Effector CD8-positive, alpha-beta T cell (primary cell): ENCODE results near the gene SH3PXD2B.

Experiments
- DNase-seq: peaks from one replicate; lab custom pipeline; 2025; lab: John Stamatoyannopoulos, UW

Gene SH3PXD2B

GRCh38 chr5:172436879-172437369, 17.4 kb downstream of the SH3PXD2B start:
- no peak for DNase-seq

GRCh38 chr5:172436078-172436878, 18.0 kb downstream of the SH3PXD2B start:
- no peak for DNase-seq

DNA sequence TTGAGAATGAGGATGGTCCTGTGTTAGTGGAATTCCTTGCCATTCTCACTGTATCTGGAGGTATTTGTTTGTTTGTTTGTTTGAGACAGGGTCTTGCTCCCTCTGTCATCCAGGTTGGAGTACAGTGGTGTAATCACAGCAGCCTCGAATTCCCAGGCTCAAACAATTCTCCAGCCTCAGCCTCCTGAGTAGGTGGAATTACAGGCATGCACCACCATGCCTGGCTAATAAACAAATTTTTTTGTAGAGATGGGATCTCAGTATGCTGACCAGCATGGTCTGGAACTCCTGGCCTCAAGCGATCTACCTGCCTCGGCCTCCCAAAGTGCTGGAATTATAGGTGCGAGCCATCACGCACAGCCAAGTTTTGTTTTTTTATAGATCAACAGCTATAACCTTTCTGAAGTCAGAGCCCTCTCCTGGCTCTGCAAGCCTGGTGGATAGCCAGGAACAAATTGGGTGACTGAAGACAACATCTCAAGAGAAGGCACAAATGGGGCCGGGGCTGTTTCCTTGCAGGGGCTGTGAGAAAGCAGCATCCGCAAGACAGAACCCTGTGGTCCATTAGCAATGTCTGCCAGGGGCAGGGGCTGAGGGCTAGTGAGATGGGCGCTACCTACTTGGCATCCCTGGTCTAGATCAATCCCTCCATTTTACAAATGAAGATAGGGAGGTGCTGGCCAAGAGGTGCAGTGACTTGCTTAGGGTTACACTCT, 18.8 kb downstream of the SH3PXD2B start:
- no peak for DNase-seq

GRCh38 chr5:172434251-172434650, 20.1 kb downstream of the SH3PXD2B start:
- no peak for DNase-seq

DNA sequence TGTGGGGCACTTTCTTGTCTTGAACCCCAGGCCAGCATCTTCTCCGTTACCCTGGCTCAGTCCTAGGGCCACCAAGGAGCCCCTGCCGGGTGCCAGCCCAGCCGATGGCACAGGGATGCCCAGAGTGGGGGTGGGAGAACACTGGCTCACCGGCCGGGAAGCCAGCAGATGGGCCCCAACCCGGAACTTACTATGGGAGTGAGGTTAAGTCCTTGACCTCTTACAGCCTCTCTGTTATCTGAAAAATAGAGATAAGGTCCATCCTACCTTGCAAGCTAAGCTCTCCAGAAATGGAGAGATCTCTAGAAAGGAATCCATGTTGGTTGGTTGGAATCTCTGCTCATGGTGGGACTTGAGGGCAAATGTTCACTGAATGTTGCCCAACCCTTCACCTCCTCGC, 20.8 kb downstream of the SH3PXD2B start:
- no peak for DNase-seq

- no peak for DNase-seq
Measured at GRCh38 chr5:172433071-172433470, 21.3 kb downstream of the SH3PXD2B start.

DNA sequence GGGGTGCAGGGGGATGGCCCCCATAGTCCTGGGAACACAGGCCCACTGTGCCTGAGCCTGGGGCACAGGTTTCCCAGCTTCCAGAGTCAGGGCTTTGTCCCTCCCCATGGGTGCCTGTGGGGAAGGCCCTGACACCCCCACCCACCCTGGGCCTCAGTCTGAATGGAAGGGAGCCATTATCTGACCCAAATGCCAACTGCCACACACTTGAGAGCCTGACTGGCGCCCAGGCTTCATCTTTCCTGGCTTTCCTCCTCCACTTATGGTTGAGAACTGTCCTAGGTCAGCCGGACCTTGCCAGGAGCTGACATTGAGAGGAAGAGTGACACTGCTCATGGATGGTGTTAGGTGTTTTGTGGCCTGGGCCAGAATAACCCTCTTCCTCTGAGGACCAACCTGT, 24.0 kb downstream of the SH3PXD2B start:
- DNase-seq, result no peak

DNA sequence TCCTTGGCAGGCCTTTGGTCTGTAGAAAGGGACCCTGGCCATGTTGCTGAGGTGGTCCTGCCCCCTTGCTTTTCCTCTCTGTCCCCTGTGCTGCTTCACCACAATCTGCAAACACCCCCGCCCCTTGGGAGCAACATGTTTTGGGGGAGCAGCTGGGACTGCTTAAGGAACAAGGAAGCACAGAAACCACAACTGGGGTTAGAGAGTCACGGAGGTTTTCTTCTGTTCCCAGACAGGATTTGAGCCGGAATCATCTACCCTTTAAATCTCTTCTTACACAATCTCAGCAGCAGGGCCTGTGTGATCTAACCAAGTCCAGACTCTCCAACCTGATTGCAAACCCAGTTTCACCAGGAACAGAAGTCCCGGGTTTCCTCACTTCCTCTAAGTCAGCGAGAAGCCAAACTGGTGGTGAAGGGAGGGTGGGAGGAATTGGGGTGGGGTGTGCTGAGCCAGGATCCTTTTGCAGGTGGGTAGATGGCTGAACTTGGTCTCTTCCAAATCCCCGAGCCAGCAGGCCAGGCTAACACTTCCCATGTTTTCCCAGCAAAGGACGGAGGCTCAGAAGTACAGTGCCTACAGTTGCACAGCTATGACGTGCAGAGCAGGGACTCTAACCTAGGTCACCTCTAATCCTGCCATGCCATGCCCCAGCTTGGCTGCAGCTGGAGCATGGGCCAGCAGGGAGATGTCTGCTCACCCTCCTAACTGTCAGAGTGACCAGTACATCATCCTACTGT, 25.0 kb downstream of the SH3PXD2B start:
- no peak for DNase-seq

GRCh38 chr5:172428224-172429166, 25.8 kb downstream of the SH3PXD2B start:
- no peak for DNase-seq

DNA sequence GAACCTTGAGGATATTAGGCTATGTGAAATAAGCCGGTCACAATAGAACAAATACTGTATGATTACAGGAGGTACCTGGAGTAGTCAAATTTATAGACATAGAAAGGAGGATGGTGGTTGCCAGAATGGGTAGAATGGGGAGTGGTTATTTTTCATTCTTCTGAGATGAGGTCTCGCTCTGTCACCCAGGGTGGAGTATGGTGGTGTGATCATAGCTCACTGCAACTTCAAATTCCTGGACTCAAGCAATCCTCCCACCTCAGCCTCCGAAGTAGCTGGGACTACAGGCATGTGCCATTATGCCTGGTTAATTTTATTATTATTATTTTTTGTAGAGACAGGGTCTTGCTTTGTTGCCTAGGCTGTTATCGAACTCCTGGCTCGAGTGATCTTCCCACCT, 27.1 kb downstream of the SH3PXD2B start:
- no peak for DNase-seq

GRCh38 chr5:172426086-172426485, 28.2 kb downstream of the SH3PXD2B start:
- no peak for DNase-seq

DNA sequence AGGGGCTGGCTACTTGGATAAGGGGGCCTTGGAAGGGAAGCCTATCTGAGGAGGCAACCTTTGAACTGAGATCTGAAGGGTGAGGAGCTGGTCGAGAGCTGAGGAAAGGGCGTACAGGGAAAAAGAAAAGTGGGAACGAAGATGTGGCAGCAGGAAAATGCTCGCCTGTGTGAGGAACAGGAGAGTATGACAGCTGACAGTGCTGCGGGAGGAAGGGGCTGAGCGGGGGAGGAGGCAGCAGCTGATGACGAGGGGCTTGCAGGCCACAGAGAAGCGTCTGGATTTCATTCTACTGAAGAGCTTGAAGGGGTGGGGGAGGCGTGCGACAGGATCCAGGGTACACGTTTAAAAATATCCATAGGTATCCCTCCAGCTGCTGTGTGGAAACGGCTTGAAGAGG, 28.9 kb downstream of the SH3PXD2B start:
- no peak for DNase-seq

DNA sequence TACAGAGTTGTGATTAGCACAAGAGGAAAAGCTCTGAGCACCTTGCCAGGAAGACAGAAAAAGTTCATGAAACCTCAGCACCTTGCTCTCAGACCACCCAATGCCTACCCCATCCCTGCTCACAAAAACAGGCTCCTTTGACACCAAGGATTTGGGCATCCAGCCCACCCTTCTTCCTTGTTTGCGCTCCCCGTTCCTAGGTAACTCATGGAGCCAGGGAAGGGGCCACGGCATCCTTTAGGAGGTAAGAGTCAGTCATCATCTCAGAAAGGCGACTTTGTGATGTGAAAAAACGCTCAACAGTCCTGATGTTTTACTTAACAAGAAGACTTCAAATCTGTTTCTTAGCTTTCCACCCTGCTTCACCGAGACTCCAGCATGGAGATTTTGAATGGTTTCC, 29.5 kb downstream of the SH3PXD2B start:
- no peak for DNase-seq

GRCh38 chr5:172424111-172424490, 30.2 kb downstream of the SH3PXD2B start:
- DNase-seq, result no peak

DNA sequence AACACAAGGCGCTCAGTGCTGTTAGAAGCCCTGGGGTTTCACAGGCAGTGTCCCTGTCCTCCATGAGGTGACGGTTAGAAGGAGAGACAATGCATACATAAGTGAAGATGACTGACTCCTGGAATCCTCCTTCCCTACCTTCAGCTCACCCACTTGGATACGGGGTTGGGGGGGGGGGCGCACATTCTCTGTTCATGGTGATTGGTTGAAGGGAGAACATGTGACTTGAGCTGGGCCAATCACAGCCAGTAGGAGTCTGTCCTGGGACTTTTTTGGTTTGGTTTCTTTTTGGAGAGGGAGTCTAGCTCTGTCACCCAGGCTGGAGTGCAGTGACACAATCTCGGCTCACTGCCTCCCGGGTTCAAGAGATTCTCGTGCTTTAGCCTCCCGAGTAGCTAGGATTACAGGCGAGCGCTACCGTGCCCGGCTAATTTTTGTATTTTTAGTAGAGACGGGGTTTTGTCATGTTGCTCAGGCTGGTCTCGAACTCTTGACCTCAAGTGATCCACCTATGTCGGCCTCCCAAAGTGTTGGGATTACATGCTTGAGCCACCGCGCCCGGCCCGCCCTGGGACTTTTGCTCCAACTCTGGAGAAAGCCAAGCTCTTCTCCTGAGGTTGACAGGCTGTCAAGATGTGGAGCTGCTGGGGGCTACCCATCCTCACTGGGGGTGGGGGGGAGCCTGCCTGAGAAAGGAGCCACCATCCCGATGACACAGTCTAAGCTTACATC, 30.8 kb downstream of the SH3PXD2B start:
- DNase-seq, result no peak

GRCh38 chr5:172422255-172422654, 32.1 kb downstream of the SH3PXD2B start:
- DNase-seq, result no peak

GRCh38 chr5:172421020-172421419, 33.3 kb downstream of the SH3PXD2B start:
- DNase-seq, result no peak

DNA sequence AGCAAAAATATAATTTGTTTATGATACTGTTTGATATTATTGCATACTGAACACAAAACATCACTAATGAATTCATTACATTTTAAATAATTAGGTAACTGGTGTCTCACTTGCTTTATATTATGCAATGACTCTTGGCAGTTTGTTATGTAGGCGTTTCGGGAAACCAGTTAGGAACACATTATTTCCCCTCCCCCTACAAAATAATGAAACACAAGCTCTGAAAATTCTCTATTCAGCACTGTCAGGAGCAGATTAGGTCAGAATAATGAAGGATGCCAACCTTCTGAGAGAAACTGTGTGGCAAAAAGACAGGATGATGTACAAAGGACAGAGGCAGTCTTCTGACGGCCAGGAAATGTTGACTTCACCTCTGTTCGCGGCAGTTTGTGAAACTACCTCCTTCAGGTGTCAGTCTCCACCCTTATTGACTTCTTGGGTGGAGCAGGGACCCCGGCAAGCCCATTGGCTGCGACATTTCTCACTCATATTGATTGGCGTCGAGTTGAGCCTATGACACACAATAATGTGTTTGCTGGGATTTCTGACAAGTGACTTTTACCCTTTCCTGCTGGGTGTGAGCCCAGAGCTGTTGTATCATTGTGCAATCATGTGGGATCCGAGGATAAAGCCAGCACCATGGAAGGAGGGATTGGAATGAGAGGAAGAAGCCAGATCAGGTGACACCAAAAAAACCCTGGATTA, 33.9 kb downstream of the SH3PXD2B start:
- DNase-seq, result no peak

DNA sequence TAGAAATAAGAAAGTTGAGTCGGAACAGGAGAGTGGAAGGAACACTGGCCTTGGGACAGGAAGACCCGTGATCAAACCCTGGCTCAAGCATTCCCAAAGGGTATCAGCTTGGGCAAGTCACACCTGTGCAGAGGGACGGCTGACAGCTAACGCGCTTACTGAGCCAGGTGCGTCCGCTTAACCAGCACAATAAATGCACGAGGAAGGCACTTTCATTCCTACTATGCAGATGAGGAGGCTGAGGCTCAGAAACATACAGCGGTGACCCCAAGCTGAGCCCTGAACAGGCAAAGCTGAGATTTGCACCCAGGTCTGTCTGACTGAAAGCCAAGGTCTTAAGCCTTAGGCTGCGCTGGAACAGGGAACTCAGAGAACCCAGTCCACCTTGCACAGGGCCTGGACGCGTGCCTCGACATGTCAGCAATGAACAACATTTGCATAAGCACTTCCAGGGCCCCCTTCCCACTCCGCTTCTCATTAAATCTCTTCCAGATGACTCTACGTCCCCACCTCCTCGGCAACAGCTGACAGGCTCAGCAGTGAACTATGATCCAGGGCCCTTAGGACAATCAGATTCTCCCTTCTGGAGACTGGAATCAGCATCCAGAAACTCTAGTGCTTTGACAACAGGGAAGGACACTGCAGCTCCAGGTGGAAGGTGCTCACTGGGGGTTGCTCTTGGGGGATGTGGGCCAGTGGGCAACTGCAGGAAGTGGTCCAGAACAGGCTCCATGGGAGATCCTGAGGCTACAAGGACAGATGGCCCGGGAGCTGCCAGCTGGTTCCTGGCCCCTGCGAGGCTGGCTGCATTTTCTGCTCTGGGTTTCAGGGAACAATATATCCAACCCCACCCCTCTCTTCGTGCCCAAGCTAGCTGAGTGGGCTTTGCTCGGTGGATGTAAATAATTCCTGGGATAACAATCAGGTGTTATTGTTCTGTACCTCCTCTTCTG, 35.2 kb downstream of the SH3PXD2B start:
- no peak for DNase-seq
